CD14-positive monocyte (primary cell): ENCODE measurements around the gene ECI2. TPM values are rescaled to one million over a fixed set of nuclear protein-coding genes. Genes with fewer than 3 reads are reported as not detected.
"Not testable (repeated sequence)": the region's sequence is repeated elsewhere in the genome, so short reads cannot be mapped to it uniquely, and the experiment has no call there.

ENCODE experiments used
- DNase-seq, 3 donors: peaks; one replicate each; pipeline ENCODE4 v3.0.0-alpha.2; 2011 to 2022
- H2AFZ ChIP-seq: 2 replicates; pipeline ENCODE4 v1.6.0; 2012; ENCODE audit warnings: mild to moderate bottlenecking, low read depth, low read length, inconsistent platforms; ENCODE audit not compliant: insufficient read depth, poor library complexity, severe bottlenecking
- H3K27ac ChIP-seq, 2 donors: 1 replicate in 1 of 2; 2 replicates in 1 of 2; pipeline ENCODE4 v1.5.1; 2012 to 2013; ENCODE audit warnings: low read length in 2 of 2, control low read depth in 1 of 2, inconsistent platforms in 1 of 2, low read depth in 1 of 2, mild to moderate bottlenecking in 1 of 2
- H3K27me3 ChIP-seq, 2 donors: one replicate each; pipeline versions ENCODE4 v1.6.0 to v1.6.1; 2011 to 2013; ENCODE audit warnings: low read length in 2 of 2; ENCODE audit not compliant: control insufficient read depth in 2 of 2, insufficient read depth in 2 of 2
- H3K36me3 ChIP-seq, 2 donors: replicated peaks in 1 of 2; 1 replicate in 1 of 2; 2 replicates in 1 of 2; pipeline versions ENCODE4 v1.5.1 to v1.6.1; 2012 to 2013; ENCODE audit warnings: low read length in 2 of 2, control low read depth in 1 of 2, inconsistent platforms in 1 of 2, mild to moderate bottlenecking in 1 of 2; ENCODE audit not compliant: insufficient read depth in 2 of 2, control insufficient read depth in 1 of 2
- H3K4me1 ChIP-seq, 2 donors: 1 replicate in 1 of 2; 2 replicates in 1 of 2; pipeline versions ENCODE4 v1.5.1 to v1.6.1; 2012 to 2013; ENCODE audit warnings: low read length in 2 of 2, control low read depth in 1 of 2, inconsistent platforms in 1 of 2, mild to moderate bottlenecking in 1 of 2, moderate library complexity in 1 of 2; ENCODE audit not compliant: insufficient read depth in 2 of 2, control insufficient read depth in 1 of 2
- H3K4me2 ChIP-seq: replicated peaks from 2 replicates; pipeline ENCODE3; 2012; ENCODE audit warnings: low read length, moderate library complexity, mild to moderate bottlenecking; ENCODE audit not compliant: poor library complexity, severe bottlenecking; ENCODE audit errors: extremely low read depth
- H3K4me3 ChIP-seq, 3 experiments: fragments of 200-600 bp in 1 of 3; sonication (generic) in 1 of 3; replicated peaks in 1 of 3; 1 replicate in 2 of 3; 2 replicates in 1 of 3; pipeline ENCODE4 v1.5.1; 2011 to 2013; ENCODE audit warnings: low read length in 3 of 3, mild to moderate bottlenecking in 3 of 3, control low read depth in 2 of 3, low read depth in 2 of 3, inconsistent platforms in 1 of 3, moderate library complexity in 1 of 3
- H3K79me2 ChIP-seq: 2 replicates; pipeline ENCODE4 v1.6.0; 2012; ENCODE audit warnings: mild to moderate bottlenecking, control low read depth, inconsistent platforms, low read length, moderate library complexity; ENCODE audit not compliant: insufficient read depth
- H3K9ac ChIP-seq: 2 replicates; pipeline ENCODE4 v1.6.0; 2017; ENCODE audit warnings: low read length, mild to moderate bottlenecking; ENCODE audit not compliant: insufficient read depth, poor library complexity, severe bottlenecking
- H3K9me3 ChIP-seq, 2 donors: replicated peaks in 1 of 2; 1 replicate in 1 of 2; 2 replicates in 1 of 2; pipeline versions ENCODE4 v1.5.1 to v1.6.1; 2012 to 2013; ENCODE audit warnings: low read length in 2 of 2, control low read depth in 1 of 2; ENCODE audit not compliant: control insufficient read depth in 1 of 2, insufficient read depth in 1 of 2
- H4K20me1 ChIP-seq: 2 replicates; pipeline ENCODE4 v1.6.0; 2012; ENCODE audit warnings: mild to moderate bottlenecking, low read length, control low read depth, moderate library complexity; ENCODE audit not compliant: insufficient read depth
- H3K27ac Mint-ChIP-seq, 7 donors: one replicate each; pipeline ENCODE4 v1.8.0; 2020; ENCODE audit warnings: mild to moderate bottlenecking in 7 of 7, mixed read lengths in 7 of 7, moderate library complexity in 6 of 7, inconsistent platforms in 2 of 7
- H3K27me3 Mint-ChIP-seq, 3 donors: one replicate each; pipeline ENCODE4 v1.8.0; 2021 to 2022; ENCODE audit warnings: low read depth in 3 of 3, mild to moderate bottlenecking in 3 of 3, mixed read lengths in 3 of 3, moderate library complexity in 3 of 3, inconsistent platforms in 1 of 3
- H3K36me3 Mint-ChIP-seq, 2 donors: one replicate each; pipeline ENCODE4 v1.8.0; 2020; ENCODE audit warnings: mixed read lengths in 2 of 2, inconsistent platforms in 1 of 2, mild to moderate bottlenecking in 1 of 2
- H3K4me1 Mint-ChIP-seq: one replicate; pipeline ENCODE4 v1.8.0; 2020; ENCODE audit warnings: mild to moderate bottlenecking, mixed read lengths
- H3K4me3 Mint-ChIP-seq, 2 donors: one replicate each; pipeline ENCODE4 v1.8.0; 2020; ENCODE audit warnings: mild to moderate bottlenecking in 2 of 2, mixed read lengths in 2 of 2, moderate library complexity in 1 of 2
- H3K9me3 Mint-ChIP-seq, 7 donors: one replicate each; pipeline ENCODE4 v1.8.0; 2020 to 2022; ENCODE audit warnings: mixed read lengths in 7 of 7, mild to moderate bottlenecking in 6 of 7, moderate library complexity in 6 of 7, inconsistent platforms in 2 of 7
- WGBS: methylation state at CpG from one replicate; pipeline ENCODE4 v1.1.5; 2013; ENCODE audit warnings: missing lambda C conversion rate; ENCODE audit not compliant: insufficient coverage; 5-methylcytosine and 5-hydroxymethylcytosine counted together
- intact Hi-C, 2 donors: fragments of 100-400 bp; cut with micrococcal nuclease; formaldehyde crosslinking; loops; one replicate each; pipeline versions ENCODE4 v1.15.0 to v1.15.1; 2023
- polyA plus RNA-seq, 3 donors: library from polyadenylated mRNA; depleted of rRNA in 1 of 3; unstranded in 2 of 3; stranded (reverse) in 1 of 3; fragments of 300-500 nt in 2 of 3; fragments of >200 nt in 1 of 3; fragmentation: Illumina TruSeq in 2 of 3; gene quantifications; 1 replicate in 2 of 3; 2 replicates in 1 of 3; pipeline ENCODE4 v1.2.3, GENCODE V29; 2012 to 2021
- TF ChIP-seq, protein P1 (sequence below): fragments of 200-600 bp; IDR thresholded peaks from one replicate; pipeline ENCODE4 v1.8.0; 2022; ENCODE audit warnings: antibody characterized with exemption, mild to moderate bottlenecking

ECI2 gene
- polyA plus RNA-seq, 3 donors, result 9.2 to 45.9 (median 44.5) TPM

DNA sequence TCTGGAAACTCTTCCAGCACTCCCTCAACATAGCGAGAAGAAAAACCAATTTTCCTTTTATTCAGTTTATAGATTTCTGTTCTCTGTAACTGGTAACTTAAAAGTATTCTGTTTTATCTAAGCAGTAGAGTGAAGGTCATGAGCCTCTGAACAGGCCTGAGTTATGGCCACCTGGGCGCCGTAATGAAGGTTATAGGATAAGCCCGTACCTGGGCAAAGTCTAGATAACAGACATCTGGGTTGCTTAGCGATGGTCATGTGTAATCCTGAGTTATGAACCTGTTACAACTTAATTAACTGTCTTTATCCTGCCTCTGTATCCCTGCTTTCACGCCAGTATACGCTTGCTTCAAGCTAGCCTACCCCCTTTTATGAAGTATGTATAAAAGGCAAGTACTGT lies 43.4 kb downstream of the ECI2 start:
- no peak overlapping the region for H3K4me3 Mint-ChIP-seq
- no peaks in the 10 kb centered on the region for H3K27me3 ChIP-seq
- DNase-seq, result no peak
- H3K27ac ChIP-seq, result no peak overlapping the region
- H3K36me3 ChIP-seq, result no peaks in the 10 kb centered on the region
- H2AFZ ChIP-seq, result no peak overlapping the region
- peaks cover 0 to 3% (median 0%) of the 10 kb centered on the region in 3 donors for H3K27me3 Mint-ChIP-seq
- H3K4me2 ChIP-seq, result no peak overlapping the region
- H3K4me1 Mint-ChIP-seq, result no peaks in the 10 kb centered on the region
- intact Hi-C loops, result no loop called here
- TF ChIP-seq, protein P1, sequence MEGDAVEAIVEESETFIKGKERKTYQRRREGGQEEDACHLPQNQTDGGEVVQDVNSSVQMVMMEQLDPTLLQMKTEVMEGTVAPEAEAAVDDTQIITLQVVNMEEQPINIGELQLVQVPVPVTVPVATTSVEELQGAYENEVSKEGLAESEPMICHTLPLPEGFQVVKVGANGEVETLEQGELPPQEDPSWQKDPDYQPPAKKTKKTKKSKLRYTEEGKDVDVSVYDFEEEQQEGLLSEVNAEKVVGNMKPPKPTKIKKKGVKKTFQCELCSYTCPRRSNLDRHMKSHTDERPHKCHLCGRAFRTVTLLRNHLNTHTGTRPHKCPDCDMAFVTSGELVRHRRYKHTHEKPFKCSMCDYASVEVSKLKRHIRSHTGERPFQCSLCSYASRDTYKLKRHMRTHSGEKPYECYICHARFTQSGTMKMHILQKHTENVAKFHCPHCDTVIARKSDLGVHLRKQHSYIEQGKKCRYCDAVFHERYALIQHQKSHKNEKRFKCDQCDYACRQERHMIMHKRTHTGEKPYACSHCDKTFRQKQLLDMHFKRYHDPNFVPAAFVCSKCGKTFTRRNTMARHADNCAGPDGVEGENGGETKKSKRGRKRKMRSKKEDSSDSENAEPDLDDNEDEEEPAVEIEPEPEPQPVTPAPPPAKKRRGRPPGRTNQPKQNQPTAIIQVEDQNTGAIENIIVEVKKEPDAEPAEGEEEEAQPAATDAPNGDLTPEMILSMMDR, result no peak
- H3K36me3 Mint-ChIP-seq, result no peaks in the 10 kb centered on the region
- 100% methylated on average over 4 of the region's 7 CpGs for WGBS
- no peaks in the 10 kb centered on the region for H3K79me2 ChIP-seq
- no peak overlapping the region for H3K4me3 ChIP-seq
- no peaks in the 10 kb centered on the region for H3K4me1 ChIP-seq
- no peaks in the 10 kb centered on the region for H4K20me1 ChIP-seq
- no peak overlapping the region for H3K27ac Mint-ChIP-seq
- H3K9ac ChIP-seq, result no peak overlapping the region
- H3K9me3 Mint-ChIP-seq, result peaks cover 0 to 10% (median 4%) of the 10 kb centered on the region in 7 donors
- H3K9me3 ChIP-seq, result no peaks in the 10 kb centered on the region

DNA sequence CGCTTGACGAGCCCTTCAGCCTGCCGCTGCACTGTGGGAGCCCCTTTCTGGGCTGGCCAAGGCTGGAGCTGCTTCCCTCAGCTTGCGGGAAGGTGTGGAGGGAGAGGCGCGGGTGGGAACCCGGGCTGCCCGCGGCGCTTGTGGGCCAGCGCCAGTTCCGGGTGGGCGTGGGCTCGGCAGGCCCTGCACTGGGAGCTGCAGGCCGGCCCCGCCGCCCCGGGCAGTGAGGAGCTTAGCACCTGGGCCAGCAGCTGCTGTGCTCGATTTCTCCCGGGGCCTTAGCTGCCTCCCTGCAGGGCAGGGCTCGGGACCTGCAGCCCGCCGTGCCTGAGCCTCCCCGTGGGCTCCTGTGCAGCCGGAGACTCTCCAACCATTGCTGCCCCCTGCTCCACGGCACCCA lies 45.3 kb downstream of the ECI2 start:
- H3K9ac ChIP-seq, H3K27me3 ChIP-seq, H3K4me1 Mint-ChIP-seq, H3K4me2 ChIP-seq, H3K4me1 ChIP-seq, H4K20me1 ChIP-seq, H2AFZ ChIP-seq, DNase-seq, H3K36me3 ChIP-seq, H3K27ac Mint-ChIP-seq, H3K4me3 ChIP-seq, H3K27me3 Mint-ChIP-seq, H3K27ac ChIP-seq, H3K9me3 Mint-ChIP-seq, H3K36me3 Mint-ChIP-seq, intact Hi-C loops, H3K4me3 Mint-ChIP-seq, H3K9me3 ChIP-seq, H3K79me2 ChIP-seq: not testable (repeated sequence)
- WGBS, result 94% methylated on average over 26 of the region's 26 CpGs
